B cell (primary cell): ENCODE data around the gene NFASC.

Experiments
- EZH2 ChIP-seq: IDR thresholded peaks from 2 replicates; pipeline ENCODE4 v1.6.1; 2012; ENCODE audit warnings: borderline replicate concordance, low read depth, mild to moderate bottlenecking, moderate library complexity, low read length; ENCODE audit not compliant: insufficient read depth, poor library complexity, severe bottlenecking
- TF ChIP-seq, protein P1 (sequence below): fragments of 200-600 bp; IDR thresholded peaks from one replicate; pipeline ENCODE4 v1.8.0; 2022; ENCODE audit warnings: antibody characterized with exemption, mild to moderate bottlenecking

DNA sequence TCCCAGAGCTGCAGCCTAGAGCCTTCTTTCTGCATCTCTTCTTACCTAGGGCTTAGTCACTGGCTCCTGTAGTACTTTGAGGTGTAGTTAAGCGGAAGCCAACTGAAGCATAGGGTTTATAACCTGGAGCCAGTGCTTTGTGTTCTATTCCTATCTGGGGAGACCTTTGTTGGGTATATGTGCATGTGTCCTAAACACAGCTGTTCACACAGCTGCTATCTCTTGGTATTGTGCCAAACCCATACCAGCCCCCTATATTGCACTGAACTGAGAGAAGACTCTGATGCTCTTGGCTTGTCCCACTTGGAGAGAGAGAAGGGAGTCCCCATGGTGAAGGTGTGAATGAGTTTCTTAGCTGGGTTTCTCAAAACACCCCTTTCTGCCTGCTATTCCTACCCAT is 17.2 kb upstream of the NFASC start:
- TF ChIP-seq, protein P1, sequence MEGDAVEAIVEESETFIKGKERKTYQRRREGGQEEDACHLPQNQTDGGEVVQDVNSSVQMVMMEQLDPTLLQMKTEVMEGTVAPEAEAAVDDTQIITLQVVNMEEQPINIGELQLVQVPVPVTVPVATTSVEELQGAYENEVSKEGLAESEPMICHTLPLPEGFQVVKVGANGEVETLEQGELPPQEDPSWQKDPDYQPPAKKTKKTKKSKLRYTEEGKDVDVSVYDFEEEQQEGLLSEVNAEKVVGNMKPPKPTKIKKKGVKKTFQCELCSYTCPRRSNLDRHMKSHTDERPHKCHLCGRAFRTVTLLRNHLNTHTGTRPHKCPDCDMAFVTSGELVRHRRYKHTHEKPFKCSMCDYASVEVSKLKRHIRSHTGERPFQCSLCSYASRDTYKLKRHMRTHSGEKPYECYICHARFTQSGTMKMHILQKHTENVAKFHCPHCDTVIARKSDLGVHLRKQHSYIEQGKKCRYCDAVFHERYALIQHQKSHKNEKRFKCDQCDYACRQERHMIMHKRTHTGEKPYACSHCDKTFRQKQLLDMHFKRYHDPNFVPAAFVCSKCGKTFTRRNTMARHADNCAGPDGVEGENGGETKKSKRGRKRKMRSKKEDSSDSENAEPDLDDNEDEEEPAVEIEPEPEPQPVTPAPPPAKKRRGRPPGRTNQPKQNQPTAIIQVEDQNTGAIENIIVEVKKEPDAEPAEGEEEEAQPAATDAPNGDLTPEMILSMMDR, result no peak
- TF ChIP-seq EZH2, result no peak
